ENCODE data around the gene INHBC.

Gene INHBC

GRCh38 chr12:57472391-57472790 is 37.8 kb downstream of the INHBC start:
- no peak for DNase-seq (ENCODE audit: low read depth, low spot score)
- no peak overlapping the region for H3K4me3 ChIP-seq (ENCODE audit: low read depth, low read length)
- ChIA-PET CTCF (interaction anchor here (0.9 to 20.7 kb wide), 3 partner anchors 10 to 229 kb away, joined by 3 to 321 read pairs (median 7); partner anchors contain the start of gene GLI1), POLR2A (interaction anchor here (1.9 kb wide), 1 partner anchor 9 kb away, joined by 4 read pairs; no protein-coding TSS in a partner anchor)
- TF ChIP-seq CTCF (IDR thresholded peaks at IDR 0.05; ENCODE audit: insufficient read depth, low read length, missing control alignments), result no peak

- H3K4me3 ChIP-seq (ENCODE audit: low read depth, low read length), result no peak overlapping the region
- ChIA-PET POLR2A (no interaction called here), CTCF (interaction anchor here (2.1 to 20.7 kb wide), 2 partner anchors 12 to 19 kb away, joined by 7 to 321 read pairs; partner anchors contain the start of genes GLI1 and INHBE)
- no peak for DNase-seq (ENCODE audit: low read depth, low spot score)
- no peak for TF ChIP-seq CTCF (IDR thresholded peaks at IDR 0.05; ENCODE audit: insufficient read depth, low read length, missing control alignments)
These were observed 38.8 kb downstream of the INHBC start for GRCh38 chr12:57473392-57473791.

- ChIA-PET CTCF (interaction anchor here (2.1 to 20.7 kb wide), 2 partner anchors 12 to 19 kb away, joined by 7 to 321 read pairs; partner anchors contain the start of genes GLI1 and INHBE), POLR2A (no interaction called here)
- no peak overlapping the region for H3K4me3 ChIP-seq (ENCODE audit: low read depth, low read length)
- TF ChIP-seq CTCF (IDR thresholded peaks at IDR 0.05; ENCODE audit: insufficient read depth, low read length, missing control alignments), result no peak
- no peak for DNase-seq (ENCODE audit: low read depth, low spot score)
These were observed 39.3 kb downstream of the INHBC start for GRCh38 chr12:57473886-57474285.

- CTCF ChIA-PET, result interaction anchor here (2.1 to 20.7 kb wide), 2 partner anchors 13 to 20 kb away, joined by 7 to 321 read pairs; partner anchors contain the start of genes GLI1 and INHBE
These were observed 39.8 kb downstream of the INHBC start for GRCh38 chr12:57474430-57474829.

GRCh38 chr12:57474862-57475261 is 40.3 kb downstream of the INHBC start:
- TF ChIP-seq CTCF (IDR thresholded peaks at IDR 0.05; ENCODE audit: insufficient read depth, low read length, missing control alignments), result no peak
- H3K4me3 ChIP-seq (ENCODE audit: low read depth, low read length), result no peak overlapping the region
- DNase-seq (ENCODE audit: low read depth, low spot score), result no peak
- CTCF ChIA-PET, result interaction anchor here (0.9 to 20.7 kb wide), 4 partner anchors 12 to 20 kb away, joined by 3 to 321 read pairs (median 6); partner anchors contain the start of genes GLI1 and INHBE
- POLR2A ChIA-PET, result interaction anchor here (0.9 to 1.2 kb wide), 2 partner anchors 12 to 45 kb away, joined by 3 read pairs; partner anchors contain the start of gene DDIT3

More at GRCh38 chr12:57474430-57474829, 39.8 kb downstream of the INHBC start:
- DNase-seq (ENCODE audit: low read depth, low spot score), result no peak
- no peak for TF ChIP-seq CTCF (IDR thresholded peaks at IDR 0.05; ENCODE audit: insufficient read depth, low read length, missing control alignments)
- H3K4me3 ChIP-seq (ENCODE audit: low read depth, low read length), result no peak overlapping the region
- POLR2A ChIA-PET, result no interaction called here

- peak overlapping the region; percentile 25 for H3K4me3 ChIP-seq (ENCODE audit: low read depth, low read length)
- TF ChIP-seq CTCF (IDR thresholded peaks at IDR 0.05; ENCODE audit: insufficient read depth, low read length, missing control alignments), result no peak
- CTCF ChIA-PET, result interaction anchor here (0.9 to 20.7 kb wide), 4 partner anchors 12 to 21 kb away, joined by 3 to 321 read pairs (median 6); partner anchors contain the start of genes GLI1 and INHBE
- POLR2A ChIA-PET, result interaction anchor here (0.9 to 1.2 kb wide), 2 partner anchors 12 to 45 kb away, joined by 3 read pairs; partner anchors contain the start of gene DDIT3
- DNase-seq (ENCODE audit: low read depth, low spot score), result no peak
These were observed 40.9 kb downstream of the INHBC start for GRCh38 chr12:57475271-57476161.
